Activated CD4-positive, alpha-beta T cell treated with anti-CD3 and anti-CD28 coated beads, Interleukin-10, Interleukin-2, amounts not matched to agents 100 ng/mL and 50 ng/mL, durations not matched to agents 16 hours and 8 hours (primary cell): ENCODE measurements around the gene TRA2A.
A peak's percentile ranks its signal among the peaks of the same experiment; 100 is the strongest.

Source experiments
- DNase-seq: peaks from one replicate; pipeline ENCODE4 v3.0.0-alpha.2; 2020

TRA2A gene

DNA sequence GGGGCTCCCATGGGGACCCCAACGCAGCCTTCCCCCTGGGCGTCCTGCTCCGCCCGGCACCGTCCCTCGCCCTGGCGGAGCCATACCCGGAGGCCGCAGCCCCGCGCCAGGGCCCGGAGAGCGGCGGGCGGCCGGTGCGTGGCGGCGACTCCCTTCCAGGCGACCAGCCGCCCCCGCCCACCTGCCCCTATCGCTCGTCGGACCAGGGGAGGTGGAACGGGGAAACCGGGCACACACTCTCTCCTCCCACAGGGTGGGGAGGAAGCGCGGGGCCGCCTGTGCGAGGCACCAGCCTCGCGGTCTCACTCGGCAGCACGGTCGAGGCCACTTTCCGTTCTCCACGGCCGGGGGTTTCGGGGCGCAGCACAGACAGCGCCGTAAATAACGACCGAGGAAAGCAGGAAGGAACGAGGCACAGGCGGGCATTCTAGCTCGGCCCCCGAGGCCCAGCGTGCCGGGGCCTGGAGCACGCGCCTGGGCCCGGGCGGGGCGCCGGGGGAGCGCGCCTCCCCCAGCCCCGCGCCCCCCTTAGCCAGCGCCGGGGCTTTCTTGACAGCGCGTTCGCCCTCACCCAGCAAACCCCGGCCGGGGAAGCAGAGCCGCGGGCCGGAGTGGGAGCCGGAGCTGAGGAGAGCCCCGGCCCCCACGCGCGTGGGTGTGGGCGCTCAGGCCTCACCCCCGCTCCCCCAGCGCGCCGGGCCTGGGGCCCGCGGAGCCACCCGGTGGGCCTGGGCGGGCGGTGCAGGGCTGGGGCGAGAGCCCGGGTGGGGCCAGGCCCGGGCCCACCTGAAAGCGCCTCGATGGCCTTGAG is 62.4 kb downstream of the TRA2A start:
- peak; percentile 36 for DNase-seq

DNA sequence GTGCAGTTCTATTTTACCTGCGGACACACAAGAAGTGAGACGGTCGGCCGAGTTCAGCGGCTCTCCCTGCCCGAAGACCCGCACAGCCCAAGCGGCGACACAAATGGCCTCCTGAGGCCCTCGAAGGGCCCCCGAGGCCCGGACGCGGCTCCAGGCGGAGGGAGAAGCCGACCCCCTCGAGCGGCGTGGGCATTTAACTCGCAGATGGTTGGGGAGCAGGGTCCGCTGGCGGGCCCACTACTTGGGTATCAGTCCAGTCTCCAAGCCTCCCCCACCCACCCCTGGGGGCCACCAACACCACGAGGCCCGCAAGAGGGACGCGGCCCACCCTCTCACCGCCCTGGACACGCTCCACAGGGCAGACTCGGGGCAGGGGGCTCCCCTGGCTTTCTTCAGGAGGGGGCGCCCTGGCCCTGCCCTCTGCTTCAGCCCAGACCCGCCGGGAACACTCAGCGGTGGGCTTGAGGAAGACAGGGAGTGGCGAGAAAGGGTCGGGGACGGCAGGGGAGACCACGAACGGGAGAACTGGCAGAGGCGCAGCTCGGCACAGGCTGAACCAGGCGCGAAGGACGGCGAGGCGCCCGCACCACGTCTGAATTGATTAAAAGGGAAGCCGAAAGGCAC is 63.1 kb downstream of the TRA2A start:
- no peak for DNase-seq

DNA sequence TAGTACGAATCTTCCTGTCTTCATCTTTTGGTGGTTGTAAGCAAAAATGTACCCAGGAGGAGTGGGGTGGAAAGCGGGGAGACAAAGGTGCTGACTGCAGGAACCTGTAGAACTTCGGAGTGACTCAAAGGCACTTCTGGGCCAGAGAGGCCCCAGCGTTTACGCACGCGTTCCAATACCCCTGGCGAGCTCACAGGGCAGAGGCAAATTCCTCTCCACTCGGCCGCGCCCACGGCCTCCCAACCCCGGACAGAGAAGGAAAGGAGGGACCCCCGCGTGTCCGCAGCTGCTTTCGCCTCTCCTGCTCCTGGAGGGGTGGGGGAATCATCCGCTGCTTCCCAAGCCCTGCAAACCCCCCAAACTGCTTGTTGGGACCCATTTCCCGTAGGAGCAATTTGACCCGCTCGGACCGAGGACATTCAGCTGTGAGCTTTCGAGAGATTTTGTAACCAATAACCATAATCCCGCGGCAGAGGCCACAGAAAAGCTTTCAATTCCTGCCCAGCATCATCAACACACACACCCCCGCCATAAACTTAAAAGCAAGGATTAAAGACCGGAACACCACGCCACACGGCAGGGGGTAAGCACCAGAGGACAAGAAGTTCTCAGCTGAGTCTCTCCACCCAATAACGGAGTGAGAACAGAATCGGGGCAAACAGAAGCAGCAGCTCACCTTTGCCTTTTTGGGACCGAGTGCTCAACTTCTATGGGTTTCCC is 63.8 kb downstream of the TRA2A start:
- peak; percentile 28 for DNase-seq

DNA sequence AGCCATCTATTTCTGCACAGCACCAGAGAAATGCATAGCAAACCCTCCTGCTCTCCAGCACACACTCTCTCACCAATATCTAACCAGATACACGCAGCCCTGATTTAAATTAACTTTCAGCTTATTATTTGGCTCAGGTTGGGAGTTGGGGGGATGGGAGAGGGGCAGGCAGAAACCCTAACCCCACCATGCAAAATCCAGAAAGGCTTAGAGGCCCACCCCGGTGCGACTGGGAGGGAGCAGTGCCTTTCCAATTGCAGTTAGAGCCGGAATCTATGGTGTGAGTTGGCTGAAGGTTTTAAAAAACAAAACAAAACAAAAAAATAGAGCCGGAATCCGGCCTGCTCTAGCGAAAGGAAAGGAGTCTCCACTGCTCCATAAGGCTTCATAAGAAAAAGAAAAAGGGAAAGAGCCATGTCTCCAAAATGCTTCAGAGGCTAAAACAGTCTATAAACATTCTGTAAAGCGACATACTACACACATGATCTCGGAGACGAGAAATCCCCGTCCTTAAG is 64.4 kb downstream of the TRA2A start:
- DNase-seq, result no peak

DNA sequence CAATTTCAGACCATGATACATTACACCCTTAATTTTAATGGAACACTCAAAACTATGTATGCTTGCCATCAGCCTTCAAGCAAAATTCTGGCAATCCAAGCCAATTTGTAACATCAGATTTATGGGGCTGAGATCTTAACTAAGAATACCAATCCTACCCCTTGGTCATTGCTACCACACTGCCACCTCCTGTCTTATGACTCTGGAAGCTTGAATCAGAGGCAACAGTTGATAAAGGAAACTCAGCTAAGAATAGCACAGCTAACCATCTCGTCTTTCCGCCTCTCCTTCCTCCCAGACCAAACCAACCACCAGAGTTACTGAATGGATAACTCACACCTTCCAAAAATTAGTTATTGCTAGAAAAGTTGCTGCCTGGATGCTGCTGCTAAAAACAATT is 68.9 kb downstream of the TRA2A start:
- no peak for DNase-seq

DNA sequence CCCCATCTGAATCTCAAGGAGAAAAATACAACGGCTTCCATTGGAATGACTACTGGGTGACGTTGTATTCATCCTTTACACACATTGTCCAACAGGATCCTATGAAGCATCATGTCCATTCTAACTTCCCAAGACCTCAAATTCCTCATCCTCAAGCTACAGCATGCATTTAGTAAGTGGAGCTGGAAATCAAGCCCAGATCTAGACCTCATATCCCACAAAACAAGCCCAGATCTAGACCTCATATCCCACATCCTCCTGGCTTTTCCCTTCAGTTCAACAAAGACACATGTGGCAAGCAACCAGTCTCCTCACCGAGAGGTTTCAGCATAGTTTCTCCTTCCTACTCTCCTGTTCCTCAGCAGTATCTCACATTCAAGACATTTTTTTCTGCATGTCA is 73.7 kb downstream of the TRA2A start:
- DNase-seq, result no peak

DNA sequence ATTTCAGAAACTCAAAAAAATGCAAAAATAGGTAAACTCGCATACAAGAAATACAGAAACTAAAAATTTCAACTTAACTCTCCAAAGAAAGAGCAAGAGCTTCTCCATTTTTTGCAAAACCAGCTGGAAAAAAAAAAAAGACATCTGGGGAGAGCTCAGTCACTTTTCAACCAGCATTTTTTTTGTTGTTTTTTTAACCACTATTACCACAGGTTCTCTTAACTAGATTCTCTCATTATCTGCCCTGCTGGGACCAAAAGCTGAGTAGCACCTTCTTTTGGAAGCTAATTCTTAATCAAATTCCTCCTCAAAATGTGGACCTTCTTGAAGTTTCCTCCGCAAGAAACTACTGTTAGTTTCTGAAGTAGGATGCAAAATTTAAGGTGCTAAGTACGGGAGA is 75.7 kb downstream of the TRA2A start:
- no peak for DNase-seq

DNA sequence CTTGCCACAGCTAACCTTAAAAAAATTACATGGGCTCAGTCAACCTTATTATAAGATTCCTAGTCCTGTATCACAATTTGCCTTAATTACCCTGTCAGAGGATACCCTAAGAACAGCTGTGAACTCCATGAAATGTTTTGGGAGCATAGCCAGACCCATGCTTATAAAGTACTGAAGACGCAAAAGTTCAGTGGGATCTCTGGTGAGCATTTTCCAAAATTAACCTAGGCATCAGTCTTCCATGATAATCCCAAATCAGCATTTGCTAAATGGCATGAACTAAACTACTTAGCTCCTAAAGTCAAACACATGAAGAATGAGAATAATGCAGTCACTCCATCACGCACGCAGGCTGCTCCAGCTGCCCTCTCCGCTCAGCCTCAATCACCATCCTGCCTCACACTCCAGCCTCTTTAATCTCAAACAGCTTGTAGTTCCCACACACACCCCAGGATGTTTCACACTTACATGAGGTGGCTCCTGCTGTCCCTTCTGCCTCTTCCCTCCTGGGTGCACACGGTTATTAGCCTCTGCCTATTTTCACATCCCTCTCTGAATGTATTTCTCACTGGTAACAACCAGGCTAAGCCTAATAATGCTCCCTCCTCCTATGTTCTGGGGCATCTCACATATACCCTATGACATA is 76.8 kb downstream of the TRA2A start:
- no peak for DNase-seq
